Activated T-cell treated with anti-CD3 and anti-CD28 coated beads, Interleukin-2, amount 50 U/mL, for 1 hour (primary cell): Measurements from ENCODE around the gene NBAS.
"Not testable (repeated sequence)": the region's sequence is repeated elsewhere in the genome, so short reads cannot be mapped to it uniquely, and the experiment has no call there.

Experiments used
- DNase-seq: peaks from one replicate; pipeline ENCODE4 v3.0.0-alpha.2; 2020

NBAS gene

GRCh38 chr2:15250946-15251345 is 310.2 kb downstream of the NBAS start:
- DNase-seq: not testable (repeated sequence)

- no peak for DNase-seq
These were observed 314.3 kb downstream of the NBAS start for GRCh38 chr2:15246870-15247269.

DNA sequence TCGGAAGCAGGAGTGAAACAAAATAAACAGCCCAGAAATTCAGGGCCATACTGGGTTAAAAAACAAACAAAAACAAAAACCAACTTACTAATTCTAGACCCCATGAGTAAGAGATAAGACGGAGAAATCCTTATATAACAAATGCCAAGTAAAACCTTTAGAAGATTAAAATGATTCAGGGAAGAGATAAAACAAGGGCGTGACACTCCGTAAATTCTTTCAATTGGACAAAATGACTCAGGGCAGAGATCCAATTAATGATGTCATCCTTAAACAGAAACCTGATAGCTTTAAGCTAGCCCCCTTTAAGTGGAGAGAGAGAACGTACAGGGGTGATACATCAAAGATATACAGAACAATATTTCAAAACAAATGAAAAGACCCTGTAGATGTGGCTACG is 317.4 kb downstream of the NBAS start:
- DNase-seq: no peak

GRCh38 chr2:15242936-15243461 is 318.1 kb downstream of the NBAS start:
- no peak for DNase-seq

DNA sequence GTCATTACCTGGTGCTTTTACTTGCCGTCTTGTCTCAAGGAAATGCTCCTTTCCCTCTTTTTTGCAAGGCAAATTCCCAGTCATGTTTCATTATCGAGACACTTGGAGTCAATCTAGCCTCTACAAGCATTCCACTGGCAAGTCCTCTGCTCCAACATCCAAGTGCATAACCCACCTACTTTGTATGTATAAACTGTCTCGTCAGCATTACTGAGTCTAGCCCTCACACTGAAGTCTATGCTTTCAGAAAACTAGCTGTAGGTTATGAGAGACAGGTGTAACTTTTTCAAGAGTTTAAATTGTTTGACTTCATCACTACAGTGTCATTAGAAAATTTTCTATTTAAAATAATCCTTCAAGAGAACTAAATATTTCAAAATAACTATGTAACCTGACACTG is 319.2 kb downstream of the NBAS start:
- no peak for DNase-seq

DNA sequence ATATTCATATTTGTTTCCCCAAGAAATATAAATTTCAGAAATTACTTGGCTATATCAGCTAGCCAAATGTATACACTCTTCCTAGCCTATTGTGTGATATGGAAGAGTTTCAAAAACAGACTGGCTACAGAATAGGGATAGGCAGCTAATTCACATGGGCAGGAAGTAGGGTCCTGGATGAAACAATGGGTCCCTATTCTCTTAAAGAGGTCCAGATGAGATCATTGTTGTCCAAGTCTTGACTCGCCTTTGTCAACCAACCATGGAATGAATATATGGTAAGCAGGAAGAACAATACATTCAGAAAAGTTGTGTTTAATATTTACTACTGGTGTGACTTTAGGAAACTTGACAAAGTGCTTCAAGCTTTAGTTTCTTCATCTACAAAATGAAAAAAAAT is 319.9 kb downstream of the NBAS start:
- DNase-seq: no peak

DNA sequence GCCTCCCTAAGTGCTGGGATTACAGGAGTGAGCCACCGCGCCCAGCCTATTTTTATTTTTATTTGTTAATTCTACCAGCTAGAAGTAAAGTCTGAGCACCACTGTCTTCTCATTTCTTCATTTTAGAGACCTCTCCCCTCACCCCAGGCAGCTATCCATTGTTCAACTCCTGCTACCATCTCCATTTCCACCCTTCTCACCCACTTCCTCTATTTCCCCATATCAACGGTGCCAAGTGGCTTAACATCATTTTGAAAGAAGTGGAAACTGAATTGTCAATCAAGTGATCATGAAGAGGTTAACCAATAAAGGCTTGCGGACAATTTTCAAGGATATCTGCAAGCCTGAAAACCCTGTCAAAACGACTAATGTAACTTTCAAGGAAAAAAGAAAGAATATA is 323.1 kb downstream of the NBAS start:
- no peak for DNase-seq

DNA sequence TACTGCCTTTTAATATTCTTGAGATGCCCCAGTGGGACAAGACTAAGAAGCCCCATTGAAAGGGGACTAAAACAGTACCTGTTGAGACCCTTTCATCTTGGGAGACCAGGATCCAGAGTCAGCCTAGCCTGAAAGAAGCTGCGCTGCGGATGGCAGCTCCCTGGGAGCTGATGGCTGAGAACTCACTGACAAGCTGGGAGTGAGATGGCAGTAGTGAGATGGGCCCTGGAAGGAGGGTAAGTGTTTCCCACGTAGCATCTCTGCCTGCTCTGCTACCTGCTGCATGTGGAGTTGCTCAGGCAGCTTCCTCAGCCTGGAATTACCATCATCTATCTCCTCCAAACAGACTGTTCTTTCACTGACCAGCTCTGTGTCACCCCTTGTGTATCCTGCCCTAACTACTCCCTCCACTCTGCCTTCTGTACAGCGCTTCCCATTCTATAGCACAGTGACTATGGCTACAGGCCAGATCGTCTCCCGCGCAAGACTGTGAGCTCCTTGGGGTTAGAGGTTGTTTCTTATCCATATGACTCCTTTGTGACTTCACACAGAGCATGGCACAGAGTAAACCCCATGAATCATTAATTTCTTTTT is 330.4 kb downstream of the NBAS start:
- no peak for DNase-seq

GRCh38 chr2:15226661-15227060 is 334.5 kb downstream of the NBAS start:
- no peak for DNase-seq

DNA sequence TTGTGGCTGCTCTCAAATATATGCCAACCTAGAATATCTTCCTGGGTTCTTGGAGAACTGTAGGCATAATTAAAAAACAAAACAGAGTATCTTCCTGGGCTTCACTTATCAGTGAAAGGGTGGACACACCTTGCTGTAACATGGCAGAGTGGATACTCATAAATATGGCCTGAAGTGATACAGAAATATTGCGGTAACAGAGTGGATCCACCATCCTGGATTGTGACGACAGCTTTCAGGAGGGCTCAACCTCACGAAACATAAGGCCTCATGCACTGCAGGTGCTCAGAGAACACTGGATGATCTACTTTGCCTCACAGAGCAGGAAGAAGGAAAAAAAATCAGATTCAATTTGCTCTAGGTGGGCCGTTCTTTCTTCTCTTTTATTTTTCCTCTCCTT is 336.0 kb downstream of the NBAS start:
- DNase-seq: no peak

DNA sequence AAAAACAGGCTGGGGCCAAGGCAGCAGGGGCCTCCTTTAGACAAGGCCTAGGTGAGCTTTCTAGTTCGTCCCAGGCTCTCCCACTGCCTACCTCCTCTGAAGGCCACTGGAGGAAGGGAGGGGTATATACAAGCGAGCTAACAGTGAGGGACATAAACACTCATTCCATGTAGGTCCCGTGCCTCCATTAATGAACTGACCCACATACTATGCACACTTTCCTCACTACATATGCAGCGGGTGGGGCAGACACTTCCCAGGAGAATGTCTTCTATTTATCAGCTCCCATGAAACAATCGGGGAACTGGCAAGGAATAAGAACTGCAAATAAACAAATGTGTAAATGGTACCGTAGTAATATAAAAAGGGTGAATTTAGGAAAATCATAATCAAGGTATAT is 336.5 kb downstream of the NBAS start:
- DNase-seq: no peak

DNA sequence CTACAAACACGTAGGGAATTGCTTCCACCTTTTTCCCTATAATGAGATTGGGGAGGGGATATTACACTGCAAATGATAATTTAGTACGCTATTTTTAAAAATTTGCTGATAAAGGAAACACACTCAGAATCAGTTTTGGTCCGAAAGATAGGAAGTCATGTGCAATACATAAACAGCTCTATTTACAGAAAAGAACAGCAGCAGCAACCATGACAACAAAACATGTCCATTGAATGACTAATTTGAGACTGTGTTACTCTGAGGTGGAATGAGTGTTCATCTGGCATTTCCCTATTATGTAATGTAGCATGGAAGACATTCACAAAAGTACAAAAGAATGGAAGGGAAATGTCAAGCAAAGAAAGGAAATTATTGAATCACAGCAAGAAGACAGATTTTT is 337.2 kb downstream of the NBAS start:
- DNase-seq: no peak

GRCh38 chr2:15222856-15223255 is 338.3 kb downstream of the NBAS start:
- DNase-seq: no peak

DNA sequence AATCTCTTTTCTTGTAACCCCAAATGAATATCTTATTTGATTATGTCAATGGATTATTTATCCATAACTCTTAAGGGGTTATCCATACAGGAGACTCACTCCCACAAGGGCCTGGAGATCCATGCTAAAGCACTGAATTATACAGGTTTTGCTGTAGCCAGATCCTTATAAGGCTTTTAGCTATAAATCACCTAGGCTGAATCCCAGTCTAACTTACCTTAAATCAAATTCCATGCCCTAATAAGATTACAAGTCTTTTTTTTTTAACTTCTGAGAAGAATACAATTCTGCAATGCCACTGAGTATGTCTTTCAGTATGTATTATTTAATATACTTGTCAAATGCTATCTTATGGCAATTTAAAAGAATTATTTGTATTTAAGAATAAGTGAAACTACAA is 340.5 kb downstream of the NBAS start:
- no peak for DNase-seq

DNA sequence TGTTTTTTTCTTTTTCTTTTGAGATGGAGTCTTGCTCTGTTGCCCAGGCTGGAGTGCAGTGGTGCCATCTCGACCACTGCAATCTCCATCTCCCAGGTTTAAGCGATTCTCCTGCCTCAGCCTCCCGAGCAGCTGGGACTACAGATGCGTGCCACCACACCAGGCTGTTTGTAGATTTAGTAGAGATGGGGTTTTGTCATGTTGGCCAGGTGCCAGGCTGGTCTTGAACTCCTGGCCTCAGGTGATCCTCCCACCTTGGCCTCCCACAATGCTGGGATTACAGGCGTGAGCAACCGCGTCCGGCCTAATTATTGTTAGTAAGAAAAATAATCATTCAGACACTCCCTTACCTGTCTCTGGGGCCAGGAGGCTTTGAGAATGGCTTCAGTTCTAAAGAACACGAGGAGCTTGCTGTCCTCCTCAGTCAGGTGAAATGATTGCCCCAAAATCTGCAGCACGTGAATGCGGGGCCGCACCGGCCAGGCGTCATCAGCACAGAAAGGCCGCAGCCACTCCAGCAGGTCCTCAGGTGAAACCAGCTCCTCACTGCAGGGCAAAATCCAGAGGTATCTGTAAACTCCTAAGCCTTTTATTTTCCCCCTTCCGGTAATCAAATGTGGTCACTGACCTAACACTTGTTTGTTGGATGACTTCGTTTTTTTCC is 342.6 kb downstream of the NBAS start:
- DNase-seq: no peak

DNA sequence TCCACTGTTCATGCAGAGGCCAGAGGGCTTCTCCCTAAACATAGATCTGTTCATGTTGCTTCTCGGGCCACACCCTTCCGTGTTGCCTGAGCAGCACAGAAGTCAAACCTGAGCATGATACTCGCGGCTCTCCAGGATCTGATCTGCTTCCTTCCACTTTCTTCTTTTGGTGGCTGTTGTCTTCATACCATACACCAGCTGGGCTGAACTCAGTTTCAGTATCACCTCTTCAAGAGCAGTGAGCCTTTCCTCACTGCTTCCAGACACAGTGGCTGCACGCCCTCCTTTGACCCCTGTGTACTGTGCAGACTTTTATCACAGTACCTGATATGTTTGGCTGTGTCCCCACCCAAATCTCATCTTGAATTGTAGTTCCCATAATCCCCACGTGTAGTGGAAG is 348.9 kb downstream of the NBAS start:
- no peak for DNase-seq

- not testable (repeated sequence) for DNase-seq
These were observed 350.6 kb downstream of the NBAS start for GRCh38 chr2:15210542-15210941.

DNA sequence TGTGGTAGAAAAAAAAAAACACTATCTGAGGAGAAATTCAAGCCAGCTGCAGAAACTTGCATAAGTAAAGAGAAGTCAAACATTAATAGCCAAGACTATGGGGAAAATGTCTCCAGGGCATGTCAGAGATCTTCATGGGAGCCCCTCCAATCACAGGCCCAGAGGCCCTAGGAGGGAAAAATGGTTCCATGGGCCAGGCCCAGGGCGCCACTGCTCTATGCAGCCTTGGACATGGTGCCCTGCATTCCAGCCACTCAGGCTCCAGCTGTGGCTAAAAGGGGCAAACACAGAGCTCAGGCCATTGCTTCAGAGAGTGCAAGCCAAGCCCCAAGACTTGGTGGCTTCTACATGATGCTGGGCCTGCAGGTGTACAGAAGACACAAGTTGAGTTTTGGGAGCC is 354.7 kb downstream of the NBAS start:
- DNase-seq: no peak

GRCh38 chr2:15205562-15205961 is 355.6 kb downstream of the NBAS start:
- no peak for DNase-seq

GRCh38 chr2:15201009-15201408 is 360.1 kb downstream of the NBAS start:
- no peak for DNase-seq

- DNase-seq: no peak
These were observed 360.6 kb downstream of the NBAS start for GRCh38 chr2:15200581-15200980.

- no peak for DNase-seq
These were observed 363.1 kb downstream of the NBAS start for GRCh38 chr2:15198051-15198450.

- no peak for DNase-seq
These were observed 365.3 kb downstream of the NBAS start for GRCh38 chr2:15195813-15196212.

GRCh38 chr2:15191789-15192188 is 369.3 kb downstream of the NBAS start:
- no peak for DNase-seq

DNA sequence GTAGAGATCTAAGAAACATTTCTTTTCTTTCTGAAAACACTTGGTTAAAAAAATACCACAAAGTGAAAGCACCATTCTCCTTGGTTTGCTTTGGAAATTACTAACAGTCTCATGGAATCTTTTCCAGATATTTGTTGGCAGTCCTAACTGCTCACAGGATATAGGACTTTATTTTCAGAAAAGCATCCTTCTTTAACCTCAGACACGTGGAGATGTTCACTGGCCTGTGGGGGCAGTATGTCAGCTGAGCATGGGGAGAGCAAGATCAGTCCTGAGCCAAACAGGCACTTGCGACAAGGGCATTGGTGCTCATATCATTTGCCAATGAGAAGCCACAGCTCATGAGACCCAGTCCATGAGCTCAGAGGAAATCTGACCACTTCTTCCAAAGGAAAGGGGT is 371.9 kb downstream of the NBAS start:
- DNase-seq: no peak
